Measurements from ENCODE around the gene ANKRD44.

ANKRD44 gene

GRCh38 chr2:197285361-197285760 is 25.2 kb downstream of the ANKRD44 start:
- DNase-seq (ENCODE audit: low read depth), result no peak
- Histone ChIP-seq H3K4me3 (ENCODE audit: low read length) (no peak overlapping the region), H3K9ac (ENCODE audit: low read length) (no peak overlapping the region), H3K27me3 (replicated peaks; ENCODE audit: control insufficient read depth, insufficient read depth, low read length) (no peaks in the 10 kb centered on the region), H3K4me1 (ENCODE audit: control insufficient read depth, insufficient read depth, low read length) (peaks cover 7% of the 10 kb centered on the region), H3K36me3 (ENCODE audit: control insufficient read depth, insufficient read depth, low read length, severe bottlenecking) (no peaks in the 10 kb centered on the region), H3K9me3 (ENCODE audit: control insufficient read depth, low read length) (no peaks in the 10 kb centered on the region)

DNA sequence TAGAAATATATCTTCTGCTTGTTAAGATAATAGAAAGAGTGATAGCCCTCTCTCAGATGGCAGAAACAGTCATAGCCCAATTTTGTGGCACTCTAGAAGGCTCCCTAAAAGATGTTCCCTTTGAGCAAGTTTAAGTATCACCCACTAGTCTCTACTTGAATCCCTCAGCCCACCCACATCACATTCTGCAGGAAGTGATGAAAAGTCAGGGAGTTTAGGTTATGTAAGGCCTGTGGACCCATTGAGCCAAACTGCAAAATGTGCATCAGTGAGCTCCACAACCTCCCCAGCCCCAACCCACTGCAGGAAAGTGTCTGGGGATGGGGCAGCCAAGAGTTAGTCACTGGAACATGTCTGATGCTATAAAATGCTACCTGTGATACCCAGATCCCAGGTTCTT is 25.6 kb downstream of the ANKRD44 start:
- no peaks in the 10 kb centered on the region for H3K36me3 ChIP-seq (ENCODE audit: control insufficient read depth, insufficient read depth, low read length, severe bottlenecking)
- no peak for DNase-seq (ENCODE audit: low read depth)
- H3K9me3 ChIP-seq (ENCODE audit: control insufficient read depth, low read length), result no peaks in the 10 kb centered on the region
- H3K9ac ChIP-seq (ENCODE audit: low read length), result no peak overlapping the region
- peaks cover 7% of the 10 kb centered on the region for H3K4me1 ChIP-seq (ENCODE audit: control insufficient read depth, insufficient read depth, low read length)
- H3K27me3 ChIP-seq (replicated peaks; ENCODE audit: control insufficient read depth, insufficient read depth, low read length), result no peaks in the 10 kb centered on the region
- H3K4me3 ChIP-seq (ENCODE audit: low read length), result no peak overlapping the region

GRCh38 chr2:197281421-197281820 is 29.2 kb downstream of the ANKRD44 start:
- DNase-seq (ENCODE audit: low read depth), result no peak
- no peaks in the 10 kb centered on the region for H3K27me3 ChIP-seq (replicated peaks; ENCODE audit: control insufficient read depth, insufficient read depth, low read length)
- H3K4me3 ChIP-seq (ENCODE audit: low read length), result no peak overlapping the region
- no peaks in the 10 kb centered on the region for H3K4me1 ChIP-seq (ENCODE audit: control insufficient read depth, insufficient read depth, low read length)
- no peak overlapping the region for H3K9ac ChIP-seq (ENCODE audit: low read length)
- no peaks in the 10 kb centered on the region for H3K9me3 ChIP-seq (ENCODE audit: control insufficient read depth, low read length)
- no peaks in the 10 kb centered on the region for H3K36me3 ChIP-seq (ENCODE audit: control insufficient read depth, insufficient read depth, low read length, severe bottlenecking)

GRCh38 chr2:197280015-197280702 is 30.4 kb downstream of the ANKRD44 start:
- H3K36me3 ChIP-seq (ENCODE audit: control insufficient read depth, insufficient read depth, low read length, severe bottlenecking), result no peaks in the 10 kb centered on the region
- peak; percentile 91 for DNase-seq (ENCODE audit: low read depth)
- H3K9ac ChIP-seq (ENCODE audit: low read length), result no peak overlapping the region

GRCh38 chr2:197278799-197279763 is 31.5 kb downstream of the ANKRD44 start:
- no peaks in the 10 kb centered on the region for H3K36me3 ChIP-seq (ENCODE audit: control insufficient read depth, insufficient read depth, low read length, severe bottlenecking)
- no peaks in the 10 kb centered on the region for H3K27me3 ChIP-seq (replicated peaks; ENCODE audit: control insufficient read depth, insufficient read depth, low read length)
- no peak overlapping the region for H3K9ac ChIP-seq (ENCODE audit: low read length)
- H3K4me3 ChIP-seq (ENCODE audit: low read length), result no peak overlapping the region
- DNase-seq (ENCODE audit: low read depth), result peak; percentile 16
- H3K4me1 ChIP-seq (ENCODE audit: control insufficient read depth, insufficient read depth, low read length), result no peaks in the 10 kb centered on the region
- no peaks in the 10 kb centered on the region for H3K9me3 ChIP-seq (ENCODE audit: control insufficient read depth, low read length)

More at GRCh38 chr2:197280015-197280702, 30.4 kb downstream of the ANKRD44 start:
- no peaks in the 10 kb centered on the region for H3K4me1 ChIP-seq (ENCODE audit: control insufficient read depth, insufficient read depth, low read length)
- H3K27me3 ChIP-seq (replicated peaks; ENCODE audit: control insufficient read depth, insufficient read depth, low read length), result no peaks in the 10 kb centered on the region
- no peak overlapping the region for H3K4me3 ChIP-seq (ENCODE audit: low read length)
- H3K9me3 ChIP-seq (ENCODE audit: control insufficient read depth, low read length), result no peaks in the 10 kb centered on the region

DNA sequence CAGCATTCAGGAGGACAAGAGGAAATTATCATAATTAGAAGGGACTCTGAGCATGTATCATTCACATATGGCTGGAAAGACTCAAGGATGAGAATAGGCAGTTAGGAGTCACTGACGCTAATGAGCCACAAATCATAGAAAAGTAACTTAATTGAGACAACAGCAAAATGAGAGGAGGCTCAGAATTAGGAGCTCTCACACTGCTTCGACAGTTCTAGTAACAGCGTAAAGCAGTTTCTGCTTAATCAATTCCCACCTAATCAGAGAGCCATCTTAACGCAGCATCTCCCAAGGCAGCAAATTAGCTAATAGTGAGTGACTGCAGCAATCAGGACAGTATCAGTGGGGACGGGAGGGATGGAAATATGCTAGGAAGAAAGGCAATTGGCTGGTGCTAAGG is 32.8 kb downstream of the ANKRD44 start:
- Histone ChIP-seq H3K9me3 (ENCODE audit: control insufficient read depth, low read length) (no peaks in the 10 kb centered on the region), H3K9ac (ENCODE audit: low read length) (no peak overlapping the region), H3K4me3 (ENCODE audit: low read length) (no peak overlapping the region), H3K27me3 (replicated peaks; ENCODE audit: control insufficient read depth, insufficient read depth, low read length) (no peaks in the 10 kb centered on the region), H3K36me3 (ENCODE audit: control insufficient read depth, insufficient read depth, low read length, severe bottlenecking) (no peaks in the 10 kb centered on the region), H3K4me1 (ENCODE audit: control insufficient read depth, insufficient read depth, low read length) (no peaks in the 10 kb centered on the region)
- DNase-seq (ENCODE audit: low read depth), result no peak

- Histone ChIP-seq H3K36me3 (ENCODE audit: control insufficient read depth, insufficient read depth, low read length, severe bottlenecking) (no peaks in the 10 kb centered on the region), H3K4me3 (ENCODE audit: low read length) (no peak overlapping the region), H3K9me3 (ENCODE audit: control insufficient read depth, low read length) (no peaks in the 10 kb centered on the region), H3K9ac (ENCODE audit: low read length) (no peak overlapping the region), H3K4me1 (ENCODE audit: control insufficient read depth, insufficient read depth, low read length) (no peaks in the 10 kb centered on the region), H3K27me3 (replicated peaks; ENCODE audit: control insufficient read depth, insufficient read depth, low read length) (no peaks in the 10 kb centered on the region)
- no peak for DNase-seq (ENCODE audit: low read depth)
Observed at GRCh38 chr2:197276156-197276555, 34.4 kb downstream of the ANKRD44 start.

- no peaks in the 10 kb centered on the region for H3K9me3 ChIP-seq (ENCODE audit: control insufficient read depth, low read length)
- no peaks in the 10 kb centered on the region for H3K36me3 ChIP-seq (ENCODE audit: control insufficient read depth, insufficient read depth, low read length, severe bottlenecking)
- no peak for DNase-seq (ENCODE audit: low read depth)
- H3K4me3 ChIP-seq (ENCODE audit: low read length), result no peak overlapping the region
- H3K4me1 ChIP-seq (ENCODE audit: control insufficient read depth, insufficient read depth, low read length), result peaks cover 2% of the 10 kb centered on the region
- H3K9ac ChIP-seq (ENCODE audit: low read length), result no peak overlapping the region
- no peaks in the 10 kb centered on the region for H3K27me3 ChIP-seq (replicated peaks; ENCODE audit: control insufficient read depth, insufficient read depth, low read length)
Observed at GRCh38 chr2:197274937-197275336, 35.6 kb downstream of the ANKRD44 start.

- H3K27me3 ChIP-seq (replicated peaks; ENCODE audit: control insufficient read depth, insufficient read depth, low read length), result no peaks in the 10 kb centered on the region
- no peak overlapping the region for H3K4me3 ChIP-seq (ENCODE audit: low read length)
- no peaks in the 10 kb centered on the region for H3K9me3 ChIP-seq (ENCODE audit: control insufficient read depth, low read length)
- no peaks in the 10 kb centered on the region for H3K36me3 ChIP-seq (ENCODE audit: control insufficient read depth, insufficient read depth, low read length, severe bottlenecking)
- peaks cover 8% of the 10 kb centered on the region for H3K4me1 ChIP-seq (ENCODE audit: control insufficient read depth, insufficient read depth, low read length)
- DNase-seq (ENCODE audit: low read depth), result no peak
- H3K9ac ChIP-seq (ENCODE audit: low read length), result no peak overlapping the region
Observed at GRCh38 chr2:197274349-197274748, 36.2 kb downstream of the ANKRD44 start.

DNA sequence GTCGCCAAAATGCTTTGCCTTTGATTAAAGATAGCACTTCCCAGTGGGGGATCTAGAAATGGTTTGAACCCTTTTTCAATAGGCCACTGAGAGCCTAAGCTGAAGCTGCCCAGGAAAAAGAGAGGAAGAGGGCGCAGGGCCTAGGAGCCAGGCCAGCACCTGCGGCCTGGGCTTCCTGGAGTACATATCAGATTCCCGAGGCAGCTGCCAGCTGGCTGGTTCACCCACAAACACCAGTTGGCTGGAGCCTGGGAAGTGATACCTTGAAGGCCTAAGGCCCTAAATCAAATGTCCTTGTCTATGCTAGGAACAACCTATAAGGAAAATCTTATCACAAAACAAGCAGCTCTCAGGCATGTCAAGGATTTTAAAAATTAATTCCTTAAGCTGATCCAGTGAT is 37.1 kb downstream of the ANKRD44 start:
- no peak overlapping the region for H3K4me3 ChIP-seq (ENCODE audit: low read length)
- no peaks in the 10 kb centered on the region for H3K27me3 ChIP-seq (replicated peaks; ENCODE audit: control insufficient read depth, insufficient read depth, low read length)
- no peak for DNase-seq (ENCODE audit: low read depth)
- H3K9me3 ChIP-seq (ENCODE audit: control insufficient read depth, low read length), result no peaks in the 10 kb centered on the region
- H3K4me1 ChIP-seq (ENCODE audit: control insufficient read depth, insufficient read depth, low read length), result peaks cover 11% of the 10 kb centered on the region
- no peaks in the 10 kb centered on the region for H3K36me3 ChIP-seq (ENCODE audit: control insufficient read depth, insufficient read depth, low read length, severe bottlenecking)
- no peak overlapping the region for H3K9ac ChIP-seq (ENCODE audit: low read length)

- DNase-seq (ENCODE audit: low read depth), result no peak
- no peaks in the 10 kb centered on the region for H3K27me3 ChIP-seq (replicated peaks; ENCODE audit: control insufficient read depth, insufficient read depth, low read length)
- peaks cover 11% of the 10 kb centered on the region for H3K4me1 ChIP-seq (ENCODE audit: control insufficient read depth, insufficient read depth, low read length)
- H3K4me3 ChIP-seq (ENCODE audit: low read length), result no peak overlapping the region
- no peaks in the 10 kb centered on the region for H3K36me3 ChIP-seq (ENCODE audit: control insufficient read depth, insufficient read depth, low read length, severe bottlenecking)
- no peaks in the 10 kb centered on the region for H3K9me3 ChIP-seq (ENCODE audit: control insufficient read depth, low read length)
- no peak overlapping the region for H3K9ac ChIP-seq (ENCODE audit: low read length)
Observed at GRCh38 chr2:197270601-197271000, 40.0 kb downstream of the ANKRD44 start.

All from adipocyte (in vitro differentiated cells).